ENCODE measurements around the gene AGBL4.
"Not testable (repeated sequence)": the region's sequence is repeated elsewhere in the genome, so short reads cannot be mapped to it uniquely, and the experiment has no call there.

Gene AGBL4

GRCh38 chr1:48560577-48560976, 1463.2 kb downstream of the AGBL4 start:
- DNase-seq = no peak

GRCh38 chr1:48560116-48560515, 1463.6 kb downstream of the AGBL4 start:
- DNase-seq = no peak

GRCh38 chr1:48558366-48558765, 1465.4 kb downstream of the AGBL4 start:
- no peak for DNase-seq

- DNase-seq = no peak
Observed at GRCh38 chr1:48556186-48556850, 1467.4 kb downstream of the AGBL4 start.

- no peak for DNase-seq
Observed at GRCh38 chr1:48555271-48555670, 1468.5 kb downstream of the AGBL4 start.

GRCh38 chr1:48552903-48553606, 1470.7 kb downstream of the AGBL4 start:
- DNase-seq = no peak

GRCh38 chr1:48552420-48552819, 1471.3 kb downstream of the AGBL4 start:
- DNase-seq = no peak

GRCh38 chr1:48548985-48549384, 1474.8 kb downstream of the AGBL4 start:
- no peak for DNase-seq

GRCh38 chr1:48547561-48548220, 1476.1 kb downstream of the AGBL4 start:
- no peak for DNase-seq

GRCh38 chr1:48543854-48544253, 1479.9 kb downstream of the AGBL4 start:
- no peak for DNase-seq

- DNase-seq = no peak
Observed at GRCh38 chr1:48540587-48540986, 1483.2 kb downstream of the AGBL4 start.

GRCh38 chr1:48536477-48536876, 1487.3 kb downstream of the AGBL4 start:
- no peak for DNase-seq

GRCh38 chr1:48532976-48533375, 1490.8 kb downstream of the AGBL4 start:
- DNase-seq = no peak

- DNase-seq = peak; percentile 2
Observed at GRCh38 chr1:48530727-48531351, 1492.9 kb downstream of the AGBL4 start.

- DNase-seq = no peak
Observed at GRCh38 chr1:48527051-48527450, 1496.7 kb downstream of the AGBL4 start.

- DNase-seq = no peak
Observed at GRCh38 chr1:48526008-48526710, 1497.6 kb downstream of the AGBL4 start.

GRCh38 chr1:48524892-48525467, 1498.8 kb downstream of the AGBL4 start:
- DNase-seq = no peak

GRCh38 chr1:48523558-48523957, 1500.2 kb downstream of the AGBL4 start:
- no peak for DNase-seq

- not testable (repeated sequence) for DNase-seq
Observed at GRCh38 chr1:48519896-48520295, 1503.9 kb downstream of the AGBL4 start.

- no peak for DNase-seq
Observed at GRCh38 chr1:48506870-48507269, 1516.9 kb downstream of the AGBL4 start.

GRCh38 chr1:48500541-48501450, 1523.0 kb downstream of the AGBL4 start:
- DNase-seq = no peak
